Esophagus muscularis mucosa (tissue), 4 donors: Measurements from ENCODE around the gene UNC13C. TPM values are rescaled to one million over a fixed set of nuclear protein-coding genes. Genes with fewer than 3 reads are reported as not detected.

Experiments used
- DNase-seq: peaks from one replicate; pipeline ENCODE4 v3.0.0-alpha.2; 2017; ENCODE audit errors: extremely low spot score
- H3K27ac ChIP-seq, 4 donors: fragments of 200-600 bp; sonication (generic); replicated peaks in 1 of 4; 1 replicate in 3 of 4; 2 replicates in 1 of 4; pipeline ENCODE4 v1.5.1; 2016 to 2019; ENCODE audit warnings: mild to moderate bottlenecking in 1 of 4
- H3K27me3 ChIP-seq, 4 donors: fragments of 200-600 bp; sonication (generic); one replicate each; pipeline versions ENCODE4 v1.5.1 to v1.6.0; 2016 to 2019
- H3K36me3 ChIP-seq, 4 donors: fragments of 200-600 bp; sonication (generic); one replicate each; pipeline ENCODE4 v1.5.1; 2016 to 2019
- H3K4me1 ChIP-seq, 4 donors: fragments of 200-600 bp; sonication (generic); one replicate each; pipeline ENCODE4 v1.5.1; 2016 to 2019
- H3K4me3 ChIP-seq, 4 donors: fragments of 200-600 bp; sonication (generic); 1 replicate in 2 of 4; 2 replicates in 2 of 4; pipeline ENCODE4 v1.5.1; 2016 to 2019; ENCODE audit warnings: mild to moderate bottlenecking in 4 of 4, moderate library complexity in 1 of 4
- H3K9me3 ChIP-seq, 4 donors: fragments of 200-600 bp; sonication (generic); 1 replicate in 3 of 4; 2 replicates in 1 of 4; pipeline ENCODE4 v1.5.1; 2016 to 2019
- CTCF ChIP-seq, 3 experiments: fragments of 200-600 bp in 2 of 3; fragments of 450-650 bp in 1 of 3; sonication (generic) in 2 of 3; IDR thresholded peaks; one replicate each; pipeline ENCODE4 v1.5.1; 2017 to 2019; ENCODE audit warnings: antibody characterized with exemption in 3 of 3, mild to moderate bottlenecking in 2 of 3, moderate library complexity in 1 of 3
- EP300 ChIP-seq: sonication (generic); formaldehyde crosslinking; IDR thresholded peaks from one replicate; pipeline ENCODE4 v1.6.1; 2017; ENCODE audit warnings: antibody characterized with exemption
- POLR2A ChIP-seq: fragments of 450-650 bp; IDR thresholded peaks from one replicate; pipeline ENCODE4 v1.6.1; 2017; ENCODE audit warnings: antibody characterized with exemption, moderate library complexity, mild to moderate bottlenecking, low read depth
- POLR2AphosphoS5 ChIP-seq, 2 donors: sonication (generic); formaldehyde crosslinking; IDR thresholded peaks; one replicate each; pipeline ENCODE4 v1.6.1; 2017; ENCODE audit warnings: antibody characterized with exemption in 2 of 2
- WGBS: methylation state at CpG from one replicate; pipeline ENCODE4 v1.1.5; 2018; 5-methylcytosine and 5-hydroxymethylcytosine counted together
- intact Hi-C: fragments of 100-400 bp; cut with DNase I; formaldehyde crosslinking; loops from one replicate; pipeline ENCODE4 v1.15.1; 2023
- total RNA-seq, 4 donors: library from RNA; depleted of rRNA; stranded (reverse); fragments of >200 nt; gene quantifications; one replicate each; pipeline versions ENCODE4 v1.1.0 to v1.2.1, GENCODE V29; 2016

Gene UNC13C
- total RNA-seq, 4 donors from 2014 or later: 0.17 to 4.2 (median 0.59) TPM

- H3K4me3 ChIP-seq: no peak overlapping the region
- DNase-seq: no peak
- H3K27me3 ChIP-seq: no peaks in the 10 kb centered on the region
- H3K4me1 ChIP-seq: no peaks in the 10 kb centered on the region
- no peak overlapping the region for H3K27ac ChIP-seq
- no peaks in the 10 kb centered on the region for H3K9me3 ChIP-seq
- TF ChIP-seq POLR2A (no peak), EP300 (no peak), CTCF (IDR thresholded peaks at IDR 0.05) (no peak), POLR2AphosphoS5 (IDR thresholded peaks at IDR 0.05) (no peak)
- intact Hi-C loops: no loop called here
- 70% methylated on average over 1 of the region's 1 CpG for WGBS
- no peaks in the 10 kb centered on the region for H3K36me3 ChIP-seq
Measured at GRCh38 chr15:54608876-54609835, 630.9 kb downstream of the UNC13C start.

- Histone ChIP-seq H3K4me3 (no peak overlapping the region), H3K27me3 (no peaks in the 10 kb centered on the region), H3K27ac (no peak overlapping the region), H3K9me3 (no peaks in the 10 kb centered on the region), H3K36me3 (no peaks in the 10 kb centered on the region), H3K4me1 (no peaks in the 10 kb centered on the region)
- TF ChIP-seq EP300: no peak
- 65% methylated on average over 2 of the region's 2 CpGs for WGBS
- DNase-seq: no peak
- intact Hi-C loops: no loop called here
Measured at GRCh38 chr15:54618120-54618519, 639.9 kb downstream of the UNC13C start.

- intact Hi-C loops: no loop called here
- Histone ChIP-seq H3K27ac (no peak overlapping the region), H3K36me3 (no peaks in the 10 kb centered on the region), H3K4me3 (no peak overlapping the region), H3K9me3 (no peaks in the 10 kb centered on the region), H3K4me1 (no peaks in the 10 kb centered on the region), H3K27me3 (no peaks in the 10 kb centered on the region)
- TF ChIP-seq CTCF (IDR thresholded peaks at IDR 0.05) (no peak), POLR2A (no peak), POLR2AphosphoS5 (IDR thresholded peaks at IDR 0.05) (no peak), EP300 (no peak)
- 84% methylated on average over 3 of the region's 3 CpGs for WGBS
- no peak for DNase-seq
Measured at GRCh38 chr15:54619180-54619579, 640.9 kb downstream of the UNC13C start.

GRCh38 chr15:54620916-54621315, 642.7 kb downstream of the UNC13C start:
- Histone ChIP-seq H3K9me3 (no peaks in the 10 kb centered on the region), H3K4me1 (no peaks in the 10 kb centered on the region), H3K27ac (no peak overlapping the region), H3K27me3 (no peaks in the 10 kb centered on the region), H3K4me3 (no peak overlapping the region), H3K36me3 (no peaks in the 10 kb centered on the region)
- DNase-seq: no peak
- TF ChIP-seq EP300 (no peak), POLR2A (no peak), CTCF (IDR thresholded peaks at IDR 0.05) (no peak), POLR2AphosphoS5 (IDR thresholded peaks at IDR 0.05) (no peak)
- intact Hi-C loops: loop anchor here (5.0 kb wide), 1 partner anchor 49 kb away; no protein-coding TSS in a partner anchor
- WGBS: 80% methylated on average over 3 of the region's 3 CpGs

- Histone ChIP-seq H3K4me1 (no peaks in the 10 kb centered on the region), H3K27me3 (no peaks in the 10 kb centered on the region), H3K9me3 (peaks cover 0 to 9% (median 3%) of the 10 kb centered on the region in 4 donors), H3K27ac (no peak overlapping the region), H3K36me3 (no peaks in the 10 kb centered on the region), H3K4me3 (no peak overlapping the region)
- DNase-seq: no peak
- no peak for TF ChIP-seq CTCF (IDR thresholded peaks at IDR 0.05)
- no peak for TF ChIP-seq EP300
- TF ChIP-seq POLR2A: no peak
- TF ChIP-seq POLR2AphosphoS5 (IDR thresholded peaks at IDR 0.05): no peak
- 100% methylated on average over 3 of the region's 4 CpGs for WGBS
- intact Hi-C loops: no loop called here
Measured at GRCh38 chr15:54636147-54636546, 657.9 kb downstream of the UNC13C start.
